ENCODE measurements around the gene FAM13C. TPM values are rescaled to one million over a fixed set of nuclear protein-coding genes. Genes with fewer than 3 reads are reported as not detected.

The FAM13C gene
- total and polyA plus RNA-seq, 2 of the 4 experiments (the other 2 are of a cell fraction), result 1.6 to 2.9 TPM

GRCh38 chr10:59214160-59214559 is 148.2 kb downstream of the FAM13C start:
- Histone ChIP-seq H4K91ac (ENCODE audit: insufficient read depth, low read depth, low read length) (no peak overlapping the region), H2BK120ac (ENCODE audit: low read depth, low read length) (no peak overlapping the region), H4K5ac (ENCODE audit: low read depth, low read length) (no peak overlapping the region), H3K18ac (ENCODE audit: low read depth, low read length) (no peak overlapping the region), H3K27ac (ENCODE audit: insufficient read depth, low read length) (no peak overlapping the region), H3K9me1 (ENCODE audit: insufficient read depth, low read length) (no peaks in the 10 kb centered on the region), H2AK5ac (ENCODE audit: low read depth, low read length) (no peak overlapping the region), H3K79me1 (ENCODE audit: low read depth in 1 of 2, low read length in 2 of 2) (no peaks in the 10 kb centered on the region), H3K4me3 (ENCODE audit: insufficient read depth, low read depth, low read length) (no peak overlapping the region), H3K36me3 (ENCODE audit: control insufficient read depth, insufficient read depth, low read length) (no peaks in the 10 kb centered on the region), H2AK9ac (replicated peaks; ENCODE audit: low read depth, low read length, poor library complexity) (no peak overlapping the region), H2AFZ (replicated peaks; ENCODE audit: low read length, poor library complexity) (no peak overlapping the region), H3K27me3 (ENCODE audit: control insufficient read depth, insufficient read depth, low read length) (no peaks in the 10 kb centered on the region), H3K23ac (ENCODE audit: low read depth, low read length) (no peak overlapping the region), H3K9me3 (ENCODE audit: control insufficient read depth, insufficient read depth, low read length) (no peaks in the 10 kb centered on the region), H2BK20ac (ENCODE audit: low read depth, low read length) (no peak overlapping the region), H3K14ac (replicated peaks; ENCODE audit: low read depth, low read length) (no peak overlapping the region), H3K4ac (ENCODE audit: low read depth, low read length) (no peak overlapping the region), H3K9ac (ENCODE audit: low read depth, low read length) (no peak overlapping the region), H4K20me1 (ENCODE audit: insufficient read depth, low read length) (no peaks in the 10 kb centered on the region), H4K8ac (ENCODE audit: low read depth in 2 of 2, low read length in 2 of 2) (no peak overlapping the region), H3K4me1 (ENCODE audit: control insufficient read depth, insufficient read depth, low read length) (no peaks in the 10 kb centered on the region), H3K4me2 (ENCODE audit: low read depth, low read length) (no peak overlapping the region), H2BK15ac (ENCODE audit: low read depth, low read length) (no peak overlapping the region), H2BK5ac (ENCODE audit: low read depth, low read length, poor library complexity, severe bottlenecking) (no peak overlapping the region), H3K56ac (ENCODE audit: extremely low read depth, insufficient read depth, low read length) (no peak overlapping the region)
- ChIA-PET POLR2A (ENCODE audit: unreplicated experiment) (no interaction called here), CTCF (no interaction called here)
- ATAC-seq (ENCODE audit: low read depth), result no peak
- intact Hi-C loops (cut with micrococcal nuclease) (no loop called here), in situ Hi-C loops (cut with MboI; ENCODE audit: low sequenced_read_pairs) (loop anchor here (25.0 kb wide), 2 partner anchors 677 to 802 kb away; no protein-coding TSS in a partner anchor), dilution Hi-C loops (cut with HindIII; ENCODE audit: low sequenced_read_pairs, unreplicated experiment) (no loop called here)
- no CpG with 5 or more reads among the region's 1 CpG for WGBS, 2 experiments (ENCODE audit: extremely low coverage in 2 of 2, insufficient read length in 1 of 2)
- no TSS peak for BruUV-seq (replicated peaks)
- no peak for DNase-seq
- TF ChIP-seq USF2 (IDR thresholded peaks at IDR 0.05; ENCODE audit: low read depth, low read length) (no peak), POLR2A (IDR thresholded peaks at IDR 0.05; ENCODE audit: low read depth, low read length) (no peak), ELK1 (IDR thresholded peaks at IDR 0.05; ENCODE audit: borderline replicate concordance, low read depth, low read length) (no peak), RFX5 (IDR thresholded peaks at IDR 0.05; ENCODE audit: low read depth, low read length) (no peak), RCOR1 (IDR thresholded peaks at IDR 0.05; ENCODE audit: insufficient replicate concordance, low read length) (no peak), CHD1 (IDR thresholded peaks at IDR 0.05; ENCODE audit: low read depth, low read length) (no peak), MAFK (IDR thresholded peaks at IDR 0.05; ENCODE audit: low read depth, low read length) (no peak), MXI1 (IDR thresholded peaks at IDR 0.05; ENCODE audit: borderline replicate concordance, low read depth, low read length) (no peak), NFE2L2 (IDR thresholded peaks at IDR 0.05; ENCODE audit: low read depth, low read length) (no peak), CEBPB (IDR thresholded peaks at IDR 0.05; ENCODE audit: low read depth, low read length) (no peak), FOS (IDR thresholded peaks at IDR 0.05; ENCODE audit: low read depth, low read length) (no peak), CTCF (conservative IDR thresholded peaks at IDR 0.05; ENCODE audit: low read depth, low read length) (no peak), SMC3 (IDR thresholded peaks at IDR 0.05; ENCODE audit: low read depth, low read length) (no peak), RAD21 (IDR thresholded peaks at IDR 0.05; ENCODE audit: low read length) (no peak), MAZ (IDR thresholded peaks at IDR 0.05; ENCODE audit: borderline replicate concordance, low read depth, low read length) (no peak), BHLHE40 (IDR thresholded peaks at IDR 0.05; ENCODE audit: low read depth, low read length) (no peak)
